Stimulated activated memory B cell treated with anti-CD40 and anti-IgM and Interleukin-4, amounts not matched to agents 10 μg/mL and 1 μg/mL and 100 μg/mL, for 72 hours (primary cell): ENCODE data around the gene ARHGEF4.

Experiments
- ATAC-seq: fragments of 150-1000 bp; cut with Tn5 transposase; 2 replicates; pipeline ENCODE4 v1.10.0; 2021
- H3K27ac Mint-ChIP-seq: one replicate; pipeline ENCODE4 v1.8.0; 2022; ENCODE audit warnings: mild to moderate bottlenecking, mixed read lengths
- H3K27me3 Mint-ChIP-seq: one replicate; pipeline ENCODE4 v1.8.0; 2022; ENCODE audit warnings: mixed read lengths
- H3K36me3 Mint-ChIP-seq: one replicate; pipeline ENCODE4 v1.8.0; 2022; ENCODE audit warnings: mixed read lengths
- H3K4me1 Mint-ChIP-seq: one replicate; pipeline ENCODE4 v1.8.0; 2022; ENCODE audit warnings: mixed read lengths
- H3K4me3 Mint-ChIP-seq: one replicate; pipeline ENCODE4 v1.8.0; 2022; ENCODE audit warnings: mild to moderate bottlenecking, moderate library complexity, mixed read lengths
- H3K9me3 Mint-ChIP-seq: one replicate; pipeline ENCODE4 v1.8.0; 2022; ENCODE audit warnings: mixed read lengths

ARHGEF4 gene

GRCh38 chr2:130808482-130809268 is 28.0 kb upstream of the ARHGEF4 start:
- H3K4me1 Mint-ChIP-seq, result peaks cover 25% of the 10 kb centered on the region
- H3K27me3 Mint-ChIP-seq, result peaks cover 19% of the 10 kb centered on the region
- no peak overlapping the region for H3K4me3 Mint-ChIP-seq
- H3K36me3 Mint-ChIP-seq, result no peaks in the 10 kb centered on the region
- no peak overlapping the region for H3K27ac Mint-ChIP-seq
- peaks cover 3% of the 10 kb centered on the region for H3K9me3 Mint-ChIP-seq
- ATAC-seq, result no peak

DNA sequence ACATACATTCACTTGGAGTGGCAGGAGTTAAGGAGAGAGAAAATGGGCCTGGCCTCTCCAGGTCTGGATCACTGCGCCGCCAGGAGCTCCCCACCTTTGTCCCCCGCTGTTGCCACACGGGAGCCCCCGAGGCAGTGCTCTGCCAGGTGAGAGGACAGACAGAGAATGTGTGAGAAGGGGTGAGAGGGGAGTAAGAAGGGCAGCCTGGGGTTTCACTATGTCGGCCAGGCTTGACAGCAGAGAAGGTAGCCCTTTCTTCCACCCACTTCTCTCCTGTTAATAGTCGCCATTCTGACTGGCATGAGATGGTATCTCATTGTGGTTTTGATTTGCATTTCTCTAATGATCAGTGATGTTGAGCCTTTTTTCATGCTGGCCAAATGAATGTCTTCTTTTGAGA is 26.2 kb upstream of the ARHGEF4 start:
- H3K4me3 Mint-ChIP-seq, result no peak overlapping the region
- peaks cover 25% of the 10 kb centered on the region for H3K4me1 Mint-ChIP-seq
- no peak for ATAC-seq
- no peak overlapping the region for H3K27ac Mint-ChIP-seq
- peaks cover 29% of the 10 kb centered on the region for H3K27me3 Mint-ChIP-seq
- H3K9me3 Mint-ChIP-seq, result peaks cover 3% of the 10 kb centered on the region
- no peaks in the 10 kb centered on the region for H3K36me3 Mint-ChIP-seq

- Mint-ChIP-seq H3K36me3 (no peaks in the 10 kb centered on the region), H3K27me3 (peaks cover 37% of the 10 kb centered on the region), H3K4me1 (peaks cover 19% of the 10 kb centered on the region), H3K4me3 (no peak overlapping the region), H3K9me3 (peaks cover 5% of the 10 kb centered on the region), H3K27ac (no peak overlapping the region)
- no peak for ATAC-seq
Observed at GRCh38 chr2:130813722-130814121, 23.0 kb upstream of the ARHGEF4 start.

- H3K27me3 Mint-ChIP-seq, result peaks cover 35% of the 10 kb centered on the region
- no peaks in the 10 kb centered on the region for H3K36me3 Mint-ChIP-seq
- no peak overlapping the region for H3K4me3 Mint-ChIP-seq
- peaks cover 2% of the 10 kb centered on the region for H3K9me3 Mint-ChIP-seq
- H3K4me1 Mint-ChIP-seq, result peaks cover 19% of the 10 kb centered on the region
- no peak for ATAC-seq
- H3K27ac Mint-ChIP-seq, result no peak overlapping the region
Observed at GRCh38 chr2:130814931-130815680, 21.6 kb upstream of the ARHGEF4 start.

- peaks cover 2% of the 10 kb centered on the region for H3K9me3 Mint-ChIP-seq
- H3K4me1 Mint-ChIP-seq, result peaks cover 10% of the 10 kb centered on the region
- H3K36me3 Mint-ChIP-seq, result no peaks in the 10 kb centered on the region
- H3K4me3 Mint-ChIP-seq, result no peak overlapping the region
- H3K27ac Mint-ChIP-seq, result no peak overlapping the region
- no peak for ATAC-seq
- H3K27me3 Mint-ChIP-seq, result peaks cover 27% of the 10 kb centered on the region
Observed at GRCh38 chr2:130818809-130819208, 17.9 kb upstream of the ARHGEF4 start.

DNA sequence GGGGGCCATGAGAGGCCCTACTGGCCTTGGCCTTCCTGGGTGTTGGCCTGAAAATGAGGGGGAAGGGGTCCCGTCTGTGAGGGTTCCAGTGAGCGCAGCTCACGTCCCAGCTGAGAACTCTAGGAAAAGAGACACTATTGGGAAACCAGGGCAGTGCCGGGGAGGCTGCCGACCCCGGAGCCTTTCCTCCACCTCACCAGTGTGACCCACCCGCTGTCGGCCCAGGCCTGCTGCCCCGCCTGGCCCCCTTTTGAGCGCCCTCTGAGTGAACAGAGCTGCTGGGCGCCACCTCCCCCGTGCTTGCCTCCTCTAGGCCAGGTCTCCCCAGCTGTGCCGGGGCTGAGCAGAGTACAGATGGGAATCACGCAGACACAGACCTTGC is 17.5 kb upstream of the ARHGEF4 start:
- H3K4me3 Mint-ChIP-seq, result no peak overlapping the region
- ATAC-seq, result no peak
- no peak overlapping the region for H3K27ac Mint-ChIP-seq
- H3K4me1 Mint-ChIP-seq, result peaks cover 14% of the 10 kb centered on the region
- peaks cover 27% of the 10 kb centered on the region for H3K27me3 Mint-ChIP-seq
- no peaks in the 10 kb centered on the region for H3K36me3 Mint-ChIP-seq
- H3K9me3 Mint-ChIP-seq, result peaks cover 2% of the 10 kb centered on the region

- H3K36me3 Mint-ChIP-seq, result no peaks in the 10 kb centered on the region
- H3K27me3 Mint-ChIP-seq, result peaks cover 25% of the 10 kb centered on the region
- H3K27ac Mint-ChIP-seq, result no peak overlapping the region
- ATAC-seq, result no peak
- H3K9me3 Mint-ChIP-seq, result peaks cover 2% of the 10 kb centered on the region
- peaks cover 19% of the 10 kb centered on the region for H3K4me1 Mint-ChIP-seq
- no peak overlapping the region for H3K4me3 Mint-ChIP-seq
Observed at GRCh38 chr2:130819608-130820278, 17.0 kb upstream of the ARHGEF4 start.

DNA sequence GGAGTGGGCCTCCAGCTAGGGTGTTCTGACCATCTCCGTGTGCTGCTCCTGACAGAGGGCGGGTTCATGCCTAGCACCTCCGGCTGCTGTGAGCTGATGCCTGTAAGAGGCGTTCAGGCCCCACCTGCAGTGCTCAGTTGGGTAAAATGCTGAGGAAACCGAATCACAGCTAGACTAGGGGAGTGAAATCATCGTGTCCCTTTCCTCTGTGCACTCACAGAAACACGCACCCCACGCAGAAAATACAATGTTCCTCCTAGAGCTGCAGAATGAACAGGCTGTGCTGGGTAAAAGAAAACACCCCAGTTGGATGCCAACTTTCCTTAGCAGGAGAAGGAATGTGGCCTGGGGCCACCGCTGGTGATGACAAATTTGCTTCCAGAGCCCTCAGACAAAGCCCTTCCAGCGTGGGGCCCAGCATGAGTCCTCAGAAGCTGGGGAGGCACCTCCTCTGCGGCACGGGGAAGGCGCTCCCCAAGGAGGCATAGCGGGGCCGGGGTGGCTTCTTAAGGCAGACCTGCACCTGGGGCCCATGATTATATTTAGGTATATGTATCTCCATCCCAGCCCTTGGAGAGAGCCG is 16.3 kb upstream of the ARHGEF4 start:
- no peak overlapping the region for H3K27ac Mint-ChIP-seq
- ATAC-seq, result no peak
- H3K27me3 Mint-ChIP-seq, result peaks cover 19% of the 10 kb centered on the region
- no peak overlapping the region for H3K4me3 Mint-ChIP-seq
- peaks cover 2% of the 10 kb centered on the region for H3K9me3 Mint-ChIP-seq
- no peaks in the 10 kb centered on the region for H3K36me3 Mint-ChIP-seq
- peaks cover 25% of the 10 kb centered on the region for H3K4me1 Mint-ChIP-seq

DNA sequence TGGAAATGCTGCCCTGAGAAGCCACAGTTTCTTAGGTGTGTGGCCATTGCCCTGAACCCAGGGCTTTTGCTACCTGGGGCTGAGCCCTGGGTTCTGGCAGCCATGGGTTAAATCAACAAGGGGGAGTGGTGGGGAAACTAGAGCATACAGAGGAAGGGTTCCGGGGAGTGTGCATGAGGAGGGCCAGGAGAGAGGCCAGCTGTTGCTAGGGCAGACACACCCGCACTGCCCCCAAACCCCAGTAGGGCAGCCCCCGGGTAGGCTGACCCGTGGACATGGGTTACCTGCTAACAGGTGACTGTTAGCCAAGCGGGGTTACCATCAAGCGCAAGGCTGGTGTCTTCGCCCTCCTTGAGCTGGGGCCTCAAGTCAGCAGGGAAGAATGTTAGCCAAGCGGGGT is 14.8 kb upstream of the ARHGEF4 start:
- Mint-ChIP-seq H3K36me3 (no peaks in the 10 kb centered on the region), H3K27ac (no peak overlapping the region), H3K27me3 (peaks cover 22% of the 10 kb centered on the region), H3K9me3 (peaks cover 2% of the 10 kb centered on the region), H3K4me1 (peaks cover 32% of the 10 kb centered on the region), H3K4me3 (no peak overlapping the region)
- ATAC-seq, result no peak

DNA sequence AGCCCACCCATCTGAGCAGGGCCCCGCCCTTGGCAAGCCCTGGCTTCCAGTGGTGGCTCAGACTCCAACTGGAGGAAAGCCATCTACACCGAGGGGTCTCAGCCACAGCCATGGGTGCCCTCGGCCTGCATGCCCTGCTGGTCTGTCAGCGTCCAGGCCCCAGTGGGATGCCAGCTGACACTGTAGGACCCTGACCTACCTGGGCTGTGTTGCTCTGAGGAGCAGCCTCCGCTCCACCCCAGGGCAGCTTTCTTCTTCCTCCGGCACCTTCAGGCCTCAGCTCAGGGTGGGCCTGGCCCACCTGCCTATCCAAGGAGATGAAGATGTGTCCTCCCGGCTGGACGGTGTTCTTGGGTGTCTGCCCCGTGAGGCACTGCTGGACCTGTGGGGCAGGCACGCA is 13.9 kb upstream of the ARHGEF4 start:
- Mint-ChIP-seq H3K9me3 (peaks cover 2% of the 10 kb centered on the region), H3K4me3 (no peak overlapping the region), H3K4me1 (peaks cover 32% of the 10 kb centered on the region), H3K36me3 (no peaks in the 10 kb centered on the region), H3K27ac (no peak overlapping the region), H3K27me3 (peaks cover 31% of the 10 kb centered on the region)
- no peak for ATAC-seq

DNA sequence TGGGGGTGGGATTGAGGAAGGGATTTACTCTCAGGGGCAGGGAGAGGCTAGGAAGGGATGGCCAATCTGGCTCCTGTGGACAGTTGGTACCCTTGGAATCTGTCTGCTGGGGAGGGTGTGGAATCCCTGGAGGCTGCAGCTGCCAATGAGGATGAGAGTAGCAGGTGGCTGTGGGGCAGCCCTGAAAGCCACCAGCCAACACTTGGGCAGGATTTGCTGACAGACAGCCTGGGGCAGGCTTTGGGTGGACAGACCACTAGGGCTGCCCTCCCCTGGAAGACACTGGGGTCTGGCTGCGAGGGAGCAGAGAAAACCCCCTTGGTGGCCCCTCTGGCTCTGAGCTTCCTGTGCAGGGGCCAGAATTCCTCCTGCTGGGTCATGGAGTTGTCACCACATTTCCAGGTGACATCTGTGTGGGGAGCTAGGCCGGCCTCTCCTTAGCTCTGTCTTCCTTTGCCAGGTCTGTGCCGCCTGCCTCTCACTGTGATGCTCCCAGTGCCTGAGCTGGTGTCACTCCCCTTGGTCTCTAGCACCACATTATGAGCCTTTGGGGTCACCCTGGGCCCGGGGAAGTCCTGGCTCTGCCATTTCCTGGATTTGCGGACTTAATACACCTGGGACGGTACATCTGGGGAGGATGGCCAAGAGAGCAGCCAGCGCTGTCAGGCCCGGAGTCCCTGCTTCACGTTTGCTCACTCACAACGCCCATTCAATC is 13.4 kb upstream of the ARHGEF4 start:
- H3K4me3 Mint-ChIP-seq, result peak overlapping the region; percentile 25

GRCh38 chr2:130823886-130824491 is 12.7 kb upstream of the ARHGEF4 start:
- peaks cover 21% of the 10 kb centered on the region for H3K27me3 Mint-ChIP-seq
- peaks cover 32% of the 10 kb centered on the region for H3K4me1 Mint-ChIP-seq
- peak; percentile 73 for ATAC-seq
- H3K36me3 Mint-ChIP-seq, result no peaks in the 10 kb centered on the region
- H3K27ac Mint-ChIP-seq, result peak overlapping the region; percentile 80
- no peaks in the 10 kb centered on the region for H3K9me3 Mint-ChIP-seq
- H3K4me3 Mint-ChIP-seq, result peak overlapping the region; percentile 35

More for the DNA sequence above, 13.4 kb upstream of the ARHGEF4 start:
- Mint-ChIP-seq H3K4me1 (peaks cover 32% of the 10 kb centered on the region), H3K9me3 (peaks cover 2% of the 10 kb centered on the region), H3K36me3 (no peaks in the 10 kb centered on the region), H3K27ac (peak overlapping the region; percentile 80), H3K27me3 (peaks cover 28% of the 10 kb centered on the region)
- ATAC-seq, result no peak

GRCh38 chr2:130824492-130825061 is 12.1 kb upstream of the ARHGEF4 start:
- ATAC-seq, result peak; percentile 88
- peak overlapping the region; percentile 35 for H3K4me3 Mint-ChIP-seq

More at GRCh38 chr2:130824492-130825061, 12.1 kb upstream of the ARHGEF4 start:
- H3K9me3 Mint-ChIP-seq, result no peaks in the 10 kb centered on the region
- H3K36me3 Mint-ChIP-seq, result no peaks in the 10 kb centered on the region
- H3K27me3 Mint-ChIP-seq, result peaks cover 20% of the 10 kb centered on the region
- peak overlapping the region; percentile 80 for H3K27ac Mint-ChIP-seq
- H3K4me1 Mint-ChIP-seq, result peaks cover 32% of the 10 kb centered on the region
